Astrocyte of the cerebellum (primary cell): ENCODE measurements around the gene LRRTM4.

Experiments used
- DNase-seq: peaks from one replicate; pipeline ENCODE4 v3.0.0-alpha.2; 2011; ENCODE audit warnings: low read depth
- H3K4me3 ChIP-seq: 2 replicates; pipeline ENCODE4 v1.5.1; 2011; ENCODE audit warnings: mild to moderate bottlenecking, low read depth, low read length, moderate library complexity
- in situ Hi-C: cut with HindIII; loops from 2 replicates; pipeline ENCODE4 v1.10.0; 2017; ENCODE audit warnings: low sequenced_read_pairs
- TF ChIP-seq, protein P1 (sequence below): IDR thresholded peaks from 2 replicates; pipeline ENCODE4 v1.5.1; 2012; ENCODE audit warnings: low read length, low read depth, moderate library complexity, mild to moderate bottlenecking; ENCODE audit errors: missing control alignments

The LRRTM4 gene

DNA sequence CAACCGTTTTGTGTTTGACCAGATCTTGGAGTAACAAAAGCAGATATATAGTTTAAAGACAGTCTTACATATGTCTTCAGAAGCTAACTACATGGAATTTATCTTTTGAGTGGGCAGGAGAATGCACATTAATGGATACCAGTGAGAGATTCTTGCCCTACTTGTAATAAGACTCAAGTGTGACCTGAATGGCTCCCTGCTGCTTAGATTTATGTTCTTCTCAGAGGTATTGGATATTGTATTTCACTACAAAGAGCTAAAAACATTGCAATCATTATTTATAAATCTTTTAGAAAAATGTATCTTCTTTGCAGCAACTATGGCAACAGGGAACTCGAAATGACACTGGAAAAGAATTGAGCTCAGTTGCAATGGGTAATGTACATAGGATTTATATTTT, 227.7 kb downstream of the LRRTM4 start:
- H3K4me3 ChIP-seq = no peak overlapping the region
- no peak for DNase-seq
- TF ChIP-seq, protein P1, sequence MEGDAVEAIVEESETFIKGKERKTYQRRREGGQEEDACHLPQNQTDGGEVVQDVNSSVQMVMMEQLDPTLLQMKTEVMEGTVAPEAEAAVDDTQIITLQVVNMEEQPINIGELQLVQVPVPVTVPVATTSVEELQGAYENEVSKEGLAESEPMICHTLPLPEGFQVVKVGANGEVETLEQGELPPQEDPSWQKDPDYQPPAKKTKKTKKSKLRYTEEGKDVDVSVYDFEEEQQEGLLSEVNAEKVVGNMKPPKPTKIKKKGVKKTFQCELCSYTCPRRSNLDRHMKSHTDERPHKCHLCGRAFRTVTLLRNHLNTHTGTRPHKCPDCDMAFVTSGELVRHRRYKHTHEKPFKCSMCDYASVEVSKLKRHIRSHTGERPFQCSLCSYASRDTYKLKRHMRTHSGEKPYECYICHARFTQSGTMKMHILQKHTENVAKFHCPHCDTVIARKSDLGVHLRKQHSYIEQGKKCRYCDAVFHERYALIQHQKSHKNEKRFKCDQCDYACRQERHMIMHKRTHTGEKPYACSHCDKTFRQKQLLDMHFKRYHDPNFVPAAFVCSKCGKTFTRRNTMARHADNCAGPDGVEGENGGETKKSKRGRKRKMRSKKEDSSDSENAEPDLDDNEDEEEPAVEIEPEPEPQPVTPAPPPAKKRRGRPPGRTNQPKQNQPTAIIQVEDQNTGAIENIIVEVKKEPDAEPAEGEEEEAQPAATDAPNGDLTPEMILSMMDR = no peak
- in situ Hi-C loops = no loop called here

DNA sequence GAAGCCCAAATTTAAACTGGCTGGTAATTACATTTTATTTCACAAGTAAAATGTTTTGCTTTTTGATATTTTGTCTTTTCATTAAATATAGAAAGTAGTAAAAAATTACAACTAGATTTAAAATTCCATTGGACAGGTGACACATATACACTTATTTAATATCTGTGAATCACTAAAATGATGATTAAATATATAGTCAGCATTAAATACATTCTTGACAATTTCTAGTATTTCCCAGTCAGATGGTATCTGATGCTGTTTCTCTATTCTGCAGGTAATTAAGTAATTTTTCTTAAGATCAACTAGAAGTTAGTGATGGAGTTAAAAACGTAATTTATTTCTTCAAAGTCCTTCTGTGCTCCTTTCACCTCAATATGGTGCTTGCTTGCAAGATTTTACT, 237.8 kb downstream of the LRRTM4 start:
- H3K4me3 ChIP-seq = no peak overlapping the region
- DNase-seq = no peak
- in situ Hi-C loops = no loop called here
- TF ChIP-seq, protein P1 = no peak

DNA sequence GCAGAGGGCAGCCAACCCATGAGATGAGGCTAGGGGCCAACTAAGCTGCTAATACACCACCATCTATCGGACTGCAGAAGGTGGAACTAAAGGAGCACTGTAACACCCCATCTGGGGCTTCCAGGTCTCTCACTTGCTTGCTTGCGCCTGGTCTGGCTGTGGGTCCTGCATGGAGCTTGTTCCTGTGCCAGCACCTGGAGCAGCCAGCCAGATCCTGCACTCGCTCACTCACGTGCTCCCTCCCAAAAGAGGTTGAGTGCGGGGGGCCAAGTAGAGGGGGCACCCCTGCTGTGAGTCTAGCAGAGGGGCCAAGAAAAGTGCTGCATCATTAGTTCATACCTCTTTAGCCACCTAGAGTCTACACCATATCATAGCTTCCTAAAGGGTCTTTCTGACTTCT, 250.9 kb downstream of the LRRTM4 start:
- TF ChIP-seq, protein P1 = no peak
- no peak for DNase-seq
- H3K4me3 ChIP-seq = no peak overlapping the region
- in situ Hi-C loops = no loop called here

DNA sequence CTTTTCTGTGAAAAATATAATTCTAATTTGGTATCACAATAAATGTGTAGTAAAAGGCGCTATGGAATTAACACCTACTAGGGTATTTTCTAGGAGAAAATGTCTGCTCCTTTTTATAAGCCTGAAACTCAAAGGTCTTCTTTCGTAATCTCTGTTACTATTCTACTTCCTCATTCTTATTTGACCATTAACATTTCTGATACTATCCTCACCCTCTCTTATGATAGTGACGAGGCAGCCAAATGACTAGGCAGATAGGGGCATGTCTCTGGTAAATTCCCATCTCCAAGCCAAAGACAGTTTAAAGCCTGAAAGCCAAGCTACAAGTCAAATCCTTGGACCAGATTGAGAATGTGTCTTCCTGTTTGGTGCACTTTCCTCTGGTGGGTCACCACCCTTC, 251.7 kb downstream of the LRRTM4 start:
- TF ChIP-seq, protein P1 = no peak
- H3K4me3 ChIP-seq = no peak overlapping the region
- DNase-seq = no peak
- in situ Hi-C loops = no loop called here

DNA sequence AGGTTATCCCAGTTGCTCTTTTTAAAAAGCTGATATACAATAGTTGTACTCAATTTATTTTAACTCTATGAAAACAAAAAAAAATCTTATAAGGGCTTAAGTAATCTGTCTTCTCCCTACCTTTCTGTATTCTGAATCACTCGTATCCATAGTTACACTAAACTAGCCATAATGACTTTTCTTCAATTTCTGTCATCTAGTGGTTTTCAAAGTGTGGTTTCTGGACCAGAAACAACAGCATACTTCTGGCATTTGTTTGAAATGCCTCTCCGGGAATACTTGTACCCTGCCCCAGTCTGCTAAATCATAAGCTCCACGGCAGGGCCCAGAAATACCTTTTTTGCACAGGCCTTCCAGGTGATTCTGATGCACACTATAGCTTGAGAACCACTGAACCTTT, 253.6 kb downstream of the LRRTM4 start:
- TF ChIP-seq, protein P1 = no peak
- DNase-seq = peak; percentile 66
- H3K4me3 ChIP-seq = no peak overlapping the region
- in situ Hi-C loops = no loop called here

DNA sequence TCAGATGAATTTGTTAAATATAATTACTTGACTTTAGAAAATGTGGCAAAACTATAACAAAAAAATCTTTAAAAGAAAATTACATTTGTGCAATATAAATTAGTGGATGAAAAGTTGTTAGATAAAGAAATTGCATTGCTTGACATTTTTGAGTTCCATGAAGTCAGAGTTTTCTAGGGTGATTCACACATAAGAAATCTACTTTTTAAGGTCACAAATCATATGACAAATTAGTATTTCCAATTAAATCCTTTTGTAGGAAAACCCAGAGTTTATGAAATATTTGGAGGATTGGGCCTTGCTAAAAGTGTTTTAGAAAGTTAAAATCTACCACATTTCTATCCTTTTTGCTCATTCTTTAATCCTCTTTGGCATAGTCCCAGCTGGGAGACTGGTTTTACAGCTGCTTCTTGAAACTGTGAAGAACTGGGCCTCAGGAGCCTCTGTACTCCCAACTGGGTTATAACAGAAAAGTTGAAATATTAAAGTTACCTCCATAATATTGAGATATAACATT, 289.2 kb downstream of the LRRTM4 start:
- TF ChIP-seq, protein P1 = no peak
- no peak overlapping the region for H3K4me3 ChIP-seq
- in situ Hi-C loops = no loop called here
- no peak for DNase-seq

DNA sequence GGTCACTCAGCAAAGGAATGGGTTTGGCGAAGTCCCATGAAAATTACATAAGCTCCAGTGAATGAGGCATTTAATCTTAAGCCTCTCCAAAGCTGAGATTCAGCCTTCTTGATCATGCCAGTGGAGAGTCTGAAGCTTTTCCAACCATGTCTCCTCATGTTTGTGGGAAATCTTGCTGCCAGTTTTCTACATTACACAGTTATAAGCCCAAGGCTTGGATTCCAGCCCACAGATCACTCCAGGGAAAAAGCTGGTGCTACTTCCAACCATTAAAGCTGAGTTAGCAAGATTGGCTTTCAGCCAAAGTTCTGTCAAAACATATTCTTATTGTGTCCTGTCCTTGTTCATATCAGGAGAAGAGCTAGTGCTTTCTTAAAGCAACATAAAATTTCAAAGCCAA, 293.8 kb downstream of the LRRTM4 start:
- no peak overlapping the region for H3K4me3 ChIP-seq
- peak; percentile 57 for DNase-seq
- in situ Hi-C loops = no loop called here
- TF ChIP-seq, protein P1 = no peak
